Kasumi-1 (cell line): Measurements from ENCODE around the gene SF3B6.

Source experiments
- DNase-seq, 2 experiments: peaks; one replicate each; lab custom pipeline; 2025; lab: John Stamatoyannopoulos, UW

SF3B6 gene

DNA sequence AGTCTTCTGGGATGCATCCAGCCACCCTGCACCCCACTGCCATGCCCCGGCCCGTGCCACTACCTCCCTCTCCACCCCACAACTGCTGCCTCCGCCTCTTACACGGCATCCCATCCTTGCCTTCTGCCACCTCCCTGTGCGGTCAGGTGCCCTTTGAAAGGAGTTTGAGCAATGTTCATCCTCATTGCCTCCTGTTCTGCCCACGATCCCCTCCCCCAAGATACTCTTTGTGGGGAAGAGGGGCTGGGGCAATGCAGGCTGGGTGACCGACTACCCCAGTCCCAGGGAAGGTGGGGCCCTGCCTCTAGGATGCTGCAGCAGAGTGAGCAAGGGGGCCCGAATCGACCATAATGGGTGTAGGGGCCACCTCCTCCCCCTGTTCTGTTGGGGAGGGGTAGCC lies 57.9 kb downstream of the SF3B6 start:
- DNase-seq = no peak

DNA sequence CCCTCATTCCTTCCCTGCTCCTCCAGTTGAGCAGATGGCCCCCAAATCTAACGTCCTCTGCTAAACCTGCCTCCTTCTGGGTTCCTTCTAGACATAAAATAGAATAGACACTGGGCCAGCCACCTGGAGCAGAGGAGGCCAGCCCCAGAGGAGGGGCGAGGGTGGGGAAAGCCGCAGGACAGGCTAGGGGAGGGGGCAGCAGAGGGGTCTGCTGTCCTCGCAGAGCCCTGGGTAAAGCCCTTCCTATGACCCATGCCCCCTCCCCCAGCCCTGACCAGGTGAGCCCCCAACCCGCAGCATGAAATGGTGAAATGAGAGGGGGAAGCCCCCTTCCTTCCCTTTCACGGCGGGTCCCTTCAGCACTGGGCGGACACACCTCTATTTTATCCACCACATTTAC lies 58.4 kb downstream of the SF3B6 start:
- no peak for DNase-seq
